Tibial nerve (tissue), 4 donors: Measurements from ENCODE around the gene NAXE.

Experiments used
- EP300 ChIP-seq, 2 donors: sonication (generic); formaldehyde crosslinking; IDR thresholded peaks; one replicate each; pipeline ENCODE4 v1.6.1; 2017; ENCODE audit warnings: antibody characterized with exemption in 2 of 2, mild to moderate bottlenecking in 1 of 2
- TF ChIP-seq, protein P1 (sequence below), 5 experiments: fragments of 200-600 bp in 3 of 5; fragments of 450-650 bp in 2 of 5; sonication (generic) in 3 of 5; IDR thresholded peaks; one replicate each; pipeline ENCODE4 v1.5.1; 2016 to 2019; ENCODE audit warnings: antibody characterized with exemption in 5 of 5, mild to moderate bottlenecking in 3 of 5, moderate library complexity in 2 of 5

DNA sequence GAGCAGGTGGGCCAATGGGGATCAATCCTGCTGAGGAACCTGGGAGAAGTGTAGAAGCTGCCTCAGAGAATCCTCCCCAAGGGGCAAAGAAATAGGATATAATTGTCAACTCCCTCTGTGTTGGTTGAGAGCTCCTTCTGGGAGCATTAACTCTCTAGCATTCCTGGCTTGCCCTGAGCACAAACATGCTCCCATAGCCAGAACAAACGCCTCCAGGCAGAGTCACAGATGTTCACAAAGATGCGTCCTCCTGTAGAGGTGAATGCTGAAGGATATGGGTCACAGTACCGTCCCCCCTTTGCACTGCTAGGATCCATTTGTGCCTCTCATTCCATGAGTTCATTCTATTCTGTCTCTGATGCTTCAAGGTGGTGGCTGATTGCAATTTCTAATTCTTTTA is 40.8 kb downstream of the NAXE start:
- TF ChIP-seq, protein P1, sequence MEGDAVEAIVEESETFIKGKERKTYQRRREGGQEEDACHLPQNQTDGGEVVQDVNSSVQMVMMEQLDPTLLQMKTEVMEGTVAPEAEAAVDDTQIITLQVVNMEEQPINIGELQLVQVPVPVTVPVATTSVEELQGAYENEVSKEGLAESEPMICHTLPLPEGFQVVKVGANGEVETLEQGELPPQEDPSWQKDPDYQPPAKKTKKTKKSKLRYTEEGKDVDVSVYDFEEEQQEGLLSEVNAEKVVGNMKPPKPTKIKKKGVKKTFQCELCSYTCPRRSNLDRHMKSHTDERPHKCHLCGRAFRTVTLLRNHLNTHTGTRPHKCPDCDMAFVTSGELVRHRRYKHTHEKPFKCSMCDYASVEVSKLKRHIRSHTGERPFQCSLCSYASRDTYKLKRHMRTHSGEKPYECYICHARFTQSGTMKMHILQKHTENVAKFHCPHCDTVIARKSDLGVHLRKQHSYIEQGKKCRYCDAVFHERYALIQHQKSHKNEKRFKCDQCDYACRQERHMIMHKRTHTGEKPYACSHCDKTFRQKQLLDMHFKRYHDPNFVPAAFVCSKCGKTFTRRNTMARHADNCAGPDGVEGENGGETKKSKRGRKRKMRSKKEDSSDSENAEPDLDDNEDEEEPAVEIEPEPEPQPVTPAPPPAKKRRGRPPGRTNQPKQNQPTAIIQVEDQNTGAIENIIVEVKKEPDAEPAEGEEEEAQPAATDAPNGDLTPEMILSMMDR (IDR thresholded peaks at IDR 0.05), result no peak
- no peak for TF ChIP-seq EP300 (IDR thresholded peaks at IDR 0.05)
